HG03378 (cell line): Measurements from ENCODE around the gene CUX1.
"Not testable (repeated sequence)": the region's sequence is repeated elsewhere in the genome, so short reads cannot be mapped to it uniquely, and the experiment has no call there.

ENCODE experiments used
- ATAC-seq: cut with Tn5 transposase; IDR thresholded peaks from one replicate; pipeline ENCODE4 v1.9.1; 2021; ENCODE audit warnings: mild to moderate bottlenecking, moderate library complexity; ENCODE audit not compliant: unreplicated experiment

CUX1 gene

GRCh38 chr7:101998906-101999240 lies 181.4 kb downstream of the CUX1 start:
- ATAC-seq = no peak

- ATAC-seq = no peak
These were observed 182.0 kb downstream of the CUX1 start for GRCh38 chr7:101999393-101999792.

- ATAC-seq = no peak
These were observed 182.7 kb downstream of the CUX1 start for GRCh38 chr7:102000123-102000522.

GRCh38 chr7:102004229-102004628 lies 186.8 kb downstream of the CUX1 start:
- ATAC-seq = no peak

- no peak for ATAC-seq
These were observed 187.4 kb downstream of the CUX1 start for GRCh38 chr7:102004848-102005247.

- no peak for ATAC-seq
These were observed 188.6 kb downstream of the CUX1 start for GRCh38 chr7:102005933-102006480.

GRCh38 chr7:102006695-102007094 lies 189.3 kb downstream of the CUX1 start:
- ATAC-seq = no peak

GRCh38 chr7:102008535-102009262 lies 191.3 kb downstream of the CUX1 start:
- no peak for ATAC-seq

GRCh38 chr7:102009628-102010027 lies 192.2 kb downstream of the CUX1 start:
- ATAC-seq = no peak

GRCh38 chr7:102012112-102012830 lies 194.8 kb downstream of the CUX1 start:
- ATAC-seq = not testable (repeated sequence)

GRCh38 chr7:102012941-102013461 lies 195.6 kb downstream of the CUX1 start:
- no peak for ATAC-seq

GRCh38 chr7:102018876-102019275 lies 201.4 kb downstream of the CUX1 start:
- ATAC-seq = no peak

GRCh38 chr7:102019461-102019860 lies 202.0 kb downstream of the CUX1 start:
- no peak for ATAC-seq

GRCh38 chr7:102021841-102022618 lies 204.6 kb downstream of the CUX1 start:
- no peak for ATAC-seq

GRCh38 chr7:102024005-102024768 lies 206.8 kb downstream of the CUX1 start:
- ATAC-seq = no peak

GRCh38 chr7:102024769-102025391 lies 207.5 kb downstream of the CUX1 start:
- no peak for ATAC-seq

GRCh38 chr7:102025777-102026176 lies 208.4 kb downstream of the CUX1 start:
- not testable (repeated sequence) for ATAC-seq

GRCh38 chr7:102028206-102028826 lies 210.9 kb downstream of the CUX1 start:
- no peak for ATAC-seq

GRCh38 chr7:102029616-102030015 lies 212.2 kb downstream of the CUX1 start:
- ATAC-seq = no peak

GRCh38 chr7:102030696-102031095 lies 213.3 kb downstream of the CUX1 start:
- ATAC-seq = no peak
